Thyroid gland (tissue), 4 donors: ENCODE data around the gene ANKHD1. TPM values are rescaled to one million over a fixed set of nuclear protein-coding genes. Genes with fewer than 3 reads are reported as not detected.
"Not testable (repeated sequence)": the region's sequence is repeated elsewhere in the genome, so short reads cannot be mapped to it uniquely, and the experiment has no call there.

ENCODE experiments used
- DNase-seq, 2 donors: peaks; one replicate each; pipeline ENCODE4 v3.0.0-alpha.2; 2019
- H3K27ac ChIP-seq, 3 donors: fragments of 200-600 bp; sonication (generic); 1 replicate in 2 of 3; 2 replicates in 1 of 3; pipeline ENCODE4 v1.5.1; 2016 to 2019; ENCODE audit warnings: mild to moderate bottlenecking in 1 of 3, moderate library complexity in 1 of 3
- H3K27me3 ChIP-seq: fragments of 200-600 bp; sonication (generic); one replicate; pipeline ENCODE4 v1.5.1; 2019
- H3K36me3 ChIP-seq, 2 donors: fragments of 200-600 bp; sonication (generic); one replicate each; pipeline ENCODE4 v1.5.1; 2016 to 2019
- H3K4me1 ChIP-seq, 2 donors: fragments of 200-600 bp; sonication (generic); one replicate each; pipeline ENCODE4 v1.5.1; 2017 to 2019
- H3K4me3 ChIP-seq, 3 donors: fragments of 200-600 bp; sonication (generic); replicated peaks in 1 of 3; 1 replicate in 2 of 3; 2 replicates in 1 of 3; pipeline ENCODE4 v1.5.1; 2016; ENCODE audit warnings: mild to moderate bottlenecking in 1 of 3
- H3K9me3 ChIP-seq: fragments of 200-600 bp; sonication (generic); one replicate; pipeline ENCODE4 v1.5.1; 2017
- POLR2A ChIP-seq, 2 donors: fragments of 450-650 bp; IDR thresholded peaks; one replicate each; pipeline ENCODE4 v1.6.1; 2017; ENCODE audit warnings: antibody characterized with exemption in 2 of 2, mild to moderate bottlenecking in 2 of 2, moderate library complexity in 1 of 2
- WGBS, 2 donors: methylation state at CpG; one replicate each; pipeline ENCODE4 v1.1.5; 2017; 5-methylcytosine and 5-hydroxymethylcytosine counted together
- intact Hi-C: fragments of 100-400 bp; cut with DNase I; formaldehyde crosslinking; loops from one replicate; pipeline ENCODE4 v1.15.1; 2023
- total RNA-seq, 4 donors: library from RNA; depleted of rRNA; stranded (reverse); fragments of >200 nt; gene quantifications; one replicate each; pipeline ENCODE4 v1.2.3, GENCODE V29; 2016
- TF ChIP-seq, protein P1 (sequence below), 6 experiments: fragments of 200-600 bp in 3 of 6; fragments of 450-650 bp in 3 of 6; sonication (generic) in 3 of 6; IDR thresholded peaks; one replicate each; pipeline ENCODE4 v1.5.1; 2016 to 2019; ENCODE audit warnings: antibody characterized with exemption in 6 of 6, mild to moderate bottlenecking in 2 of 6, inconsistent platforms in 1 of 6, moderate library complexity in 1 of 6

Gene ANKHD1
- total RNA-seq, 4 donors from 2014 or later = 148 to 247 (median 163) TPM

DNA sequence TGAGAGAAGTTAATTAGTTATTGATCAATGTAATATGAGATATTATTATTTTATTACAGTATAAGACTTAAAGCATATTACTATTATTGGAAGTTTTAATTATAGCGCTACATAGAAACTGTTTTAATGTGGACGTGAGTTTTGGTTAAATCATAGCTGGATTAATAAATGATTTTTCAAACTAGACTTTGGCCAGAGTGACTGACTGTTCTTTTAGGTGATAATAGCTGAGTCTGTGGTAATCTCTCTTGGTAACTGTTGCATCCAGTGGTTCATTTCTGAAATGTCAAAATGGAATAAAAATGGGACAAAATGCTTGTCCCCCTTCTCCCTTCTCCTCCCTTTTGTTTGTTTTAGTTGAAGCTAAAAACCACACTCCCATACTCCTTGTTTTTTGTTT, 28.1 kb downstream of the ANKHD1 start:
- intact Hi-C loops = no loop called here
- Histone ChIP-seq H3K4me1 (peaks cover 16 to 21% of the 10 kb centered on the region in 2 donors), H3K27ac (no peak overlapping the region), H3K9me3 (no peaks in the 10 kb centered on the region), H3K27me3 (no peaks in the 10 kb centered on the region), H3K4me3 (no peak overlapping the region), H3K36me3 (no peaks in the 10 kb centered on the region)
- no peak for DNase-seq
- TF ChIP-seq, protein P1, sequence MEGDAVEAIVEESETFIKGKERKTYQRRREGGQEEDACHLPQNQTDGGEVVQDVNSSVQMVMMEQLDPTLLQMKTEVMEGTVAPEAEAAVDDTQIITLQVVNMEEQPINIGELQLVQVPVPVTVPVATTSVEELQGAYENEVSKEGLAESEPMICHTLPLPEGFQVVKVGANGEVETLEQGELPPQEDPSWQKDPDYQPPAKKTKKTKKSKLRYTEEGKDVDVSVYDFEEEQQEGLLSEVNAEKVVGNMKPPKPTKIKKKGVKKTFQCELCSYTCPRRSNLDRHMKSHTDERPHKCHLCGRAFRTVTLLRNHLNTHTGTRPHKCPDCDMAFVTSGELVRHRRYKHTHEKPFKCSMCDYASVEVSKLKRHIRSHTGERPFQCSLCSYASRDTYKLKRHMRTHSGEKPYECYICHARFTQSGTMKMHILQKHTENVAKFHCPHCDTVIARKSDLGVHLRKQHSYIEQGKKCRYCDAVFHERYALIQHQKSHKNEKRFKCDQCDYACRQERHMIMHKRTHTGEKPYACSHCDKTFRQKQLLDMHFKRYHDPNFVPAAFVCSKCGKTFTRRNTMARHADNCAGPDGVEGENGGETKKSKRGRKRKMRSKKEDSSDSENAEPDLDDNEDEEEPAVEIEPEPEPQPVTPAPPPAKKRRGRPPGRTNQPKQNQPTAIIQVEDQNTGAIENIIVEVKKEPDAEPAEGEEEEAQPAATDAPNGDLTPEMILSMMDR (IDR thresholded peaks at IDR 0.05) = no peak
- no peak for TF ChIP-seq POLR2A (IDR thresholded peaks at IDR 0.05)
- 93 to 95% methylated on average over 2 of the region's 2 CpGs for WGBS, 2 donors

DNA sequence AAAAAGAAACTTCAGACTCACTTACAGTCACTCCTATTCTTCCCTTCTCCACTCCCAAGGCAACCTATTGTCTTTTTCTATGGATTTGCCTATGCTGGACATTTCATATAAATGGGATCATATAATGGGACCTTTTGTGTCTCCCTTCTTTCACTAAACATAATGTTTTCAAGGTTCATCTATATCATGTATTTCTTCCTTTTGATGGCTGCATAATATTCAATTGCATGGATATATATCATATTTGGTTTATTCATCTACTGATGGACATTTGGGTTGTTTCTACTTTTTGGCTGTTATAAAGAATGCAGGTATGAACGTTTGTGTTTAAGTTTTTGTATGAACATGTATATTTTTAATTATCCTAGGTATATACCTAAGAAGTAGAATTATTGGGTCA, 30.6 kb downstream of the ANKHD1 start:
- peaks cover 3 to 6% of the 10 kb centered on the region in 2 donors for H3K4me1 ChIP-seq
- H3K27ac ChIP-seq = no peak overlapping the region
- TF ChIP-seq POLR2A (IDR thresholded peaks at IDR 0.05) = no peak
- TF ChIP-seq, protein P1 (IDR thresholded peaks at IDR 0.05) = no peak
- DNase-seq = no peak
- intact Hi-C loops = no loop called here
- no peaks in the 10 kb centered on the region for H3K9me3 ChIP-seq
- H3K36me3 ChIP-seq = no peaks in the 10 kb centered on the region
- 76 to 84% methylated on average over 1 of the region's 1 CpG for WGBS, 2 donors
- no peaks in the 10 kb centered on the region for H3K27me3 ChIP-seq
- H3K4me3 ChIP-seq = no peak overlapping the region

DNA sequence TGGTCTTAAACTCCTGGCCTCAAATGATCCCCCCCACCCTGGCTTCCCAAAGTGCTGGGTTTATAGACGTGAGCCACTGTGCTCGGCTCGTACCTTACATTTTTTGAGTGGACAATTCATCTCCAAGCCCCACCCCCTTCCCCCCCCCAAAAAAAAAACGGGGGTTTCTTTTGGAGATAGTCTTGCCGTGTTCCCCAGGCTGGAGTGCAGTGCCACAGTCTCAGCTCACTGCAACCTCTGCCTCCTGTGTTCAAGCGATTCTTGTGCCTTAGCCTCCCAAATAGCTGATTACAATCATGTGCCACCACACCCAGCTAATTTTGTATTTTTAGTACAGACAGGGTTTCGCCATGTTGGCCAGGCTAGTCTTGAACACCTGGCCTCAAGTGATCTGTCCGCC, 31.3 kb downstream of the ANKHD1 start:
- Histone ChIP-seq H3K9me3 (no peaks in the 10 kb centered on the region), H3K27ac (no peak overlapping the region), H3K4me3 (no peak overlapping the region), H3K4me1 (peaks cover 3 to 6% of the 10 kb centered on the region in 2 donors), H3K36me3 (peaks cover 0 to 4% of the 10 kb centered on the region in 2 donors), H3K27me3 (no peaks in the 10 kb centered on the region)
- 92 to 93% methylated on average over 8 of the region's 8 CpGs for WGBS, 2 donors
- intact Hi-C loops = no loop called here
- DNase-seq = no peak
- TF ChIP-seq, protein P1 (IDR thresholded peaks at IDR 0.05) = no peak
- TF ChIP-seq POLR2A (IDR thresholded peaks at IDR 0.05) = no peak

DNA sequence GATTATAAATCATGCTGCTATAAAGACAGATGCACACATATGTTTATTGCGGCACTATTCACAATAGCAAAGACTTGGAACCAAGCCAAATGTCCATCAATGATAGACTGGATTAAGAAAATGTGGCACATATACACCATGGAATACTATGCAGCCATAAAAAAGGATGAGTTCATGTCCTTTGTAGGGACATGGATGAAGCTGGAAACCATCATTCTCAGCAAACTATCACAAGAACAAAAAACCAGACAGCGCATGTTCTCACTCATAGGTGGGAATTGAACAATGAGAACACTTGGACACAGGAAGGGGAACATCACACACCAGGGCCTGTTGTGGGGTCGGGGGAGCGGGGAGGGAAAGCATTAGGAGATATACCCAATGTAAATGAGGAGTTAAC, 55.7 kb downstream of the ANKHD1 start:
- 98 to 99% methylated on average over 4 of the region's 4 CpGs for WGBS, 2 donors
- H3K27ac ChIP-seq, H3K4me3 ChIP-seq, intact Hi-C loops, DNase-seq, H3K27me3 ChIP-seq, H3K4me1 ChIP-seq, H3K9me3 ChIP-seq: not testable (repeated sequence)
- H3K36me3 ChIP-seq = peaks cover 9 to 15% of the 10 kb centered on the region in 2 donors

DNA sequence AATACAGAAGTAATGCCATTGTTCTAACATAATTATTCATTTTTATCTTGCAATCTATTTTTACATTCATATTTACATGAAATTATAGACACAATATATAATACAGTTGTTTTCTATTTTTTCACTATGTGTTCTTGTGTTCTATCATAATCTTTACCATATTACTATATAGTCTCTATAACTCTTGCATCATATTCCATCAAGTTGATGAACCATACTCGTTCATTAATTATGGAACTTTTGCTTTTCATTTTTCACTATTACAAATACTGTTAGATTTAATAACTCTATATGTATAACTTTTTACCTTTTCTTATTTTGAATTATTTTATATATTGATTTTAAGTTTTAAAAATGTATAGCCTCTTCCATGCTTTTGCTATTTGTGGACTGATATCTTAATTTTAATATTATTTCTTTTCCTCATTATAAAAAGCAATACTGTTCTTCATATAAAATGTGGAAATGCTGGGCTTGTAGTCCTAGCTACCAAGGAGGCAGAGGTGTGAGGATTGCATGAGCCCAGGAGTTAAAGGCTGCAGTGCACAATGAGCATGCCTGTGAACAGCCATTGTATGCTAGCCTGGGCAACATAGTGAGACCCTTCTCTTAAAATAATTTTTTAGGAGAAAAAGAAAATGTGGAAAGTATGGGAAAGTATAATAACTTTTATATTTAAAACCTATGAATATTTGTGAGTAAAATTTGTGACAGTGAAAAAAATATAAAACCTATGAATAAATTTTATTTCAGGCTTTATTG, 65.5 kb downstream of the ANKHD1 start:
- H3K27me3 ChIP-seq = no peaks in the 10 kb centered on the region
- TF ChIP-seq, protein P1 (IDR thresholded peaks at IDR 0.05) = no peak
- no peak for TF ChIP-seq POLR2A (IDR thresholded peaks at IDR 0.05)
- intact Hi-C loops = no loop called here
- H3K4me1 ChIP-seq = no peaks in the 10 kb centered on the region
- no peaks in the 10 kb centered on the region for H3K9me3 ChIP-seq
- H3K27ac ChIP-seq = no peak overlapping the region
- peaks cover 2% of the 10 kb centered on the region in 2 donors for H3K36me3 ChIP-seq
- 97 to 98% methylated on average over 1 of the region's 1 CpG for WGBS, 2 donors
- no peak for DNase-seq
- no peak overlapping the region for H3K4me3 ChIP-seq
